ENCODE results near the gene POLR2I.

DNA sequence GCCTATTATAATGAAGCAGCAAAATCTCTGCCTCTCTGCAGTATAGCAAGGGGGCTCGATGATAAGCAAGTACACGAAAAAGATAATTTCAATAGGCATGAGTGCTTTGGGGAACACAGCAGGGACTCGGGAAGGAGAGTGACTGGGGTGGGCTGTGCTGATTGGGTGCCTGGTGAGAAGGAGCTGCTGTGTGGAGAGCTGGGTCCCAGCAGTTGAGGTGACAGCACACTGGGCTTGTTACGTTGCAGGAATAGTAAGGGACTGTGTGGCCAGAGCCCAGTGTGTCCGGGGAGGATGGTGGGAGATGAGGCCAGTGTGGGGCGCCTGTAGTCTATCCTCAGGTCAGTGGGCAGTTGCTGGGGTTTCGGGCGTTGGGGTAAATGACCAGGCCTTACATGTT is 42.6 kb downstream of the POLR2I start:
- TF ChIP-seq, protein P1, sequence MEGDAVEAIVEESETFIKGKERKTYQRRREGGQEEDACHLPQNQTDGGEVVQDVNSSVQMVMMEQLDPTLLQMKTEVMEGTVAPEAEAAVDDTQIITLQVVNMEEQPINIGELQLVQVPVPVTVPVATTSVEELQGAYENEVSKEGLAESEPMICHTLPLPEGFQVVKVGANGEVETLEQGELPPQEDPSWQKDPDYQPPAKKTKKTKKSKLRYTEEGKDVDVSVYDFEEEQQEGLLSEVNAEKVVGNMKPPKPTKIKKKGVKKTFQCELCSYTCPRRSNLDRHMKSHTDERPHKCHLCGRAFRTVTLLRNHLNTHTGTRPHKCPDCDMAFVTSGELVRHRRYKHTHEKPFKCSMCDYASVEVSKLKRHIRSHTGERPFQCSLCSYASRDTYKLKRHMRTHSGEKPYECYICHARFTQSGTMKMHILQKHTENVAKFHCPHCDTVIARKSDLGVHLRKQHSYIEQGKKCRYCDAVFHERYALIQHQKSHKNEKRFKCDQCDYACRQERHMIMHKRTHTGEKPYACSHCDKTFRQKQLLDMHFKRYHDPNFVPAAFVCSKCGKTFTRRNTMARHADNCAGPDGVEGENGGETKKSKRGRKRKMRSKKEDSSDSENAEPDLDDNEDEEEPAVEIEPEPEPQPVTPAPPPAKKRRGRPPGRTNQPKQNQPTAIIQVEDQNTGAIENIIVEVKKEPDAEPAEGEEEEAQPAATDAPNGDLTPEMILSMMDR (IDR thresholded peaks at IDR 0.05; ENCODE audit: low read depth, low read length, missing input control) = no peak
- TF ChIP-seq EGR1 (IDR thresholded peaks at IDR 0.05; ENCODE audit: low read depth in 2 of 2) (no peak), FOXA1 (IDR thresholded peaks at IDR 0.05) (no peak), RAD21 (IDR thresholded peaks at IDR 0.05) (no peak), GABPA (IDR thresholded peaks at IDR 0.05 in 1 of 2, conservative IDR thresholded peaks at IDR 0.05 in 1 of 2) (no peak), YY1 (IDR thresholded peaks at IDR 0.05) (no peak), SP1 (IDR thresholded peaks at IDR 0.05) (no peak), TAF1 (conservative IDR thresholded peaks at IDR 0.05) (no peak), RXRA (IDR thresholded peaks at IDR 0.05) (no peak)
- TF ChIP-seq, protein P2, sequence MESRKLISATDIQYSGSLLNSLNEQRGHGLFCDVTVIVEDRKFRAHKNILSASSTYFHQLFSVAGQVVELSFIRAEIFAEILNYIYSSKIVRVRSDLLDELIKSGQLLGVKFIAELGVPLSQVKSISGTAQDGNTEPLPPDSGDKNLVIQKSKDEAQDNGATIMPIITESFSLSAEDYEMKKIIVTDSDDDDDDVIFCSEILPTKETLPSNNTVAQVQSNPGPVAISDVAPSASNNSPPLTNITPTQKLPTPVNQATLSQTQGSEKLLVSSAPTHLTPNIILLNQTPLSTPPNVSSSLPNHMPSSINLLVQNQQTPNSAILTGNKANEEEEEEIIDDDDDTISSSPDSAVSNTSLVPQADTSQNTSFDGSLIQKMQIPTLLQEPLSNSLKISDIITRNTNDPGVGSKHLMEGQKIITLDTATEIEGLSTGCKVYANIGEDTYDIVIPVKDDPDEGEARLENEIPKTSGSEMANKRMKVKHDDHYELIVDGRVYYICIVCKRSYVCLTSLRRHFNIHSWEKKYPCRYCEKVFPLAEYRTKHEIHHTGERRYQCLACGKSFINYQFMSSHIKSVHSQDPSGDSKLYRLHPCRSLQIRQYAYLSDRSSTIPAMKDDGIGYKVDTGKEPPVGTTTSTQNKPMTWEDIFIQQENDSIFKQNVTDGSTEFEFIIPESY (IDR thresholded peaks at IDR 0.05) = no peak
- TF ChIP-seq, protein P3, sequence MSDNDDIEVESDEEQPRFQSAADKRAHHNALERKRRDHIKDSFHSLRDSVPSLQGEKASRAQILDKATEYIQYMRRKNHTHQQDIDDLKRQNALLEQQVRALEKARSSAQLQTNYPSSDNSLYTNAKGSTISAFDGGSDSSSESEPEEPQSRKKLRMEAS (IDR thresholded peaks at IDR 0.05) = no peak
- TF ChIP-seq, protein P4, sequence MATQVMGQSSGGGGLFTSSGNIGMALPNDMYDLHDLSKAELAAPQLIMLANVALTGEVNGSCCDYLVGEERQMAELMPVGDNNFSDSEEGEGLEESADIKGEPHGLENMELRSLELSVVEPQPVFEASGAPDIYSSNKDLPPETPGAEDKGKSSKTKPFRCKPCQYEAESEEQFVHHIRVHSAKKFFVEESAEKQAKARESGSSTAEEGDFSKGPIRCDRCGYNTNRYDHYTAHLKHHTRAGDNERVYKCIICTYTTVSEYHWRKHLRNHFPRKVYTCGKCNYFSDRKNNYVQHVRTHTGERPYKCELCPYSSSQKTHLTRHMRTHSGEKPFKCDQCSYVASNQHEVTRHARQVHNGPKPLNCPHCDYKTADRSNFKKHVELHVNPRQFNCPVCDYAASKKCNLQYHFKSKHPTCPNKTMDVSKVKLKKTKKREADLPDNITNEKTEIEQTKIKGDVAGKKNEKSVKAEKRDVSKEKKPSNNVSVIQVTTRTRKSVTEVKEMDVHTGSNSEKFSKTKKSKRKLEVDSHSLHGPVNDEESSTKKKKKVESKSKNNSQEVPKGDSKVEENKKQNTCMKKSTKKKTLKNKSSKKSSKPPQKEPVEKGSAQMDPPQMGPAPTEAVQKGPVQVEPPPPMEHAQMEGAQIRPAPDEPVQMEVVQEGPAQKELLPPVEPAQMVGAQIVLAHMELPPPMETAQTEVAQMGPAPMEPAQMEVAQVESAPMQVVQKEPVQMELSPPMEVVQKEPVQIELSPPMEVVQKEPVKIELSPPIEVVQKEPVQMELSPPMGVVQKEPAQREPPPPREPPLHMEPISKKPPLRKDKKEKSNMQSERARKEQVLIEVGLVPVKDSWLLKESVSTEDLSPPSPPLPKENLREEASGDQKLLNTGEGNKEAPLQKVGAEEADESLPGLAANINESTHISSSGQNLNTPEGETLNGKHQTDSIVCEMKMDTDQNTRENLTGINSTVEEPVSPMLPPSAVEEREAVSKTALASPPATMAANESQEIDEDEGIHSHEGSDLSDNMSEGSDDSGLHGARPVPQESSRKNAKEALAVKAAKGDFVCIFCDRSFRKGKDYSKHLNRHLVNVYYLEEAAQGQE (IDR thresholded peaks at IDR 0.05) = no peak
- TF ChIP-seq, protein P5, sequence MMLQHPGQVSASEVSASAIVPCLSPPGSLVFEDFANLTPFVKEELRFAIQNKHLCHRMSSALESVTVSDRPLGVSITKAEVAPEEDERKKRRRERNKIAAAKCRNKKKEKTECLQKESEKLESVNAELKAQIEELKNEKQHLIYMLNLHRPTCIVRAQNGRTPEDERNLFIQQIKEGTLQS (IDR thresholded peaks at IDR 0.05) = no peak
